ENCODE results near the gene CDC34.

Gene CDC34

DNA sequence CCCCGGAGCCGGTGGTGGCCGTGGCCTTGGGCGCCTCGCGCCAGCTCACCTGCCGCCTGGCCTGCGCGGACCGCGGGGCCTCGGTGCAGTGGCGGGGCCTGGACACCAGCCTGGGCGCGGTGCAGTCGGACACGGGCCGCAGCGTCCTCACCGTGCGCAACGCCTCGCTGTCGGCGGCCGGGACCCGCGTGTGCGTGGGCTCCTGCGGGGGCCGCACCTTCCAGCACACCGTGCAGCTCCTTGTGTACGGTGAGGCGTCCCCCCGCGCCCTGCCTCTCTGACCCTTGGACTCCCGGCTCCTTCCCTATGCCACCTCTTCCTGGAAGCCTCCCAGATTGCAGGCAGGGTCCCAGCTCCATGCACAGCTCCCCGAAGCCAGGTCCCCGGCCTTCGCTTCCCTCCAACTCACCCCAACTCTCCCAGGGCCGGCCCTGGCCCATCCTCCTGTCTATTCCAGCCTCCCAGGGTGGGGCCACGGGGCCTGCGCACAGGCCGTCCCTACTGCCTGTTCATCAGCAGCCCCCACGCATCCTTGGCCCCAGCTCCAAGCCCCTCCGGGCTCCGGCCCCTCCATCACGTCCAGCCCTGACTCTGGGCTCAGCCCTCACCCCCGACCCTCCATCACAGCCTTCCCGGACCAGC is 33.6 kb upstream of the CDC34 start:
- DNase-seq: no peak

DNA sequence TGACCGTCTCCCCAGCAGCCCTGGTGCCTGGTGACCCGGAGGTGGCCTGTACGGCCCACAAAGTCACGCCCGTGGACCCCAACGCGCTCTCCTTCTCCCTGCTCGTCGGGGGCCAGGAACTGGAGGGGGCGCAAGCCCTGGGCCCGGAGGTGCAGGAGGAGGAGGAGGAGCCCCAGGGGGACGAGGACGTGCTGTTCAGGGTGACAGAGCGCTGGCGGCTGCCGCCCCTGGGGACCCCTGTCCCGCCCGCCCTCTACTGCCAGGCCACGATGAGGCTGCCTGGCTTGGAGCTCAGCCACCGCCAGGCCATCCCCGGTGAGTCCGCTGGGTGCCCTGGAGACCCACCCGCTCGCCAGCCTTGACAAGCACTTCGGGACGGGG is 33.1 kb upstream of the CDC34 start:
- DNase-seq: no peak

- no peak for DNase-seq
Measured at GRCh38 chr19:498977-499623, 32.5 kb upstream of the CDC34 start.

DNA sequence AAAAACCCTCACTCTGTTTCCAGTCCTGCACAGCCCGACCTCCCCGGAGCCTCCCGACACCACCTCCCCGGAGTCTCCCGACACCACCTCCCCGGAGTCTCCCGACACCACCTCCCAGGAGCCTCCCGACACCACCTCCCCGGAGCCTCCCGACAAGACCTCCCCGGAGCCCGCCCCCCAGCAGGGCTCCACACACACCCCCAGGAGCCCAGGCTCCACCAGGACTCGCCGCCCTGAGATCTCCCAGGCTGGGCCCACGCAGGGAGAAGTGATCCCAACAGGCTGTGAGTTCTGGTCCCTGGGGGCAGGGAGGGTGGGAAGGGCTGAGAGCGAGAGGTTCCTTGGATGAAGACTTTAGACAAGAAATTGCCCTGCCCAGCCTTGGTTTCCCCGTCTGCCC is 29.9 kb upstream of the CDC34 start:
- DNase-seq: no peak

DNA sequence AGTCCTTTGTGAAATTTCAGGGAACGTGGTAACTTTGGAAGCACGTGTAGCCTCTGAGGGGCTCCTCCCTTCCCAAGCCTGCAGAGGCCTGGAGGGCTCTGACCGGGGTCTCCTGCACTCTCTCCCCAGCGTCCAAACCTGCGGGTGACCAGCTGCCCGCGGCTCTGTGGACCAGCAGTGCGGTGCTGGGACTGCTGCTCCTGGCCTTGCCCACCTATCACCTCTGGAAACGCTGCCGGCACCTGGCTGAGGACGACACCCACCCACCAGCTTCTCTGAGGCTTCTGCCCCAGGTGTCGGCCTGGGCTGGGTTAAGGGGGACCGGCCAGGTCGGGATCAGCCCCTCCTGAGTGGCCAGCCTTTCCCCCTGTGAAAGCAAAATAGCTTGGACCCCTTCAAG is 26.9 kb upstream of the CDC34 start:
- no peak for DNase-seq

DNA sequence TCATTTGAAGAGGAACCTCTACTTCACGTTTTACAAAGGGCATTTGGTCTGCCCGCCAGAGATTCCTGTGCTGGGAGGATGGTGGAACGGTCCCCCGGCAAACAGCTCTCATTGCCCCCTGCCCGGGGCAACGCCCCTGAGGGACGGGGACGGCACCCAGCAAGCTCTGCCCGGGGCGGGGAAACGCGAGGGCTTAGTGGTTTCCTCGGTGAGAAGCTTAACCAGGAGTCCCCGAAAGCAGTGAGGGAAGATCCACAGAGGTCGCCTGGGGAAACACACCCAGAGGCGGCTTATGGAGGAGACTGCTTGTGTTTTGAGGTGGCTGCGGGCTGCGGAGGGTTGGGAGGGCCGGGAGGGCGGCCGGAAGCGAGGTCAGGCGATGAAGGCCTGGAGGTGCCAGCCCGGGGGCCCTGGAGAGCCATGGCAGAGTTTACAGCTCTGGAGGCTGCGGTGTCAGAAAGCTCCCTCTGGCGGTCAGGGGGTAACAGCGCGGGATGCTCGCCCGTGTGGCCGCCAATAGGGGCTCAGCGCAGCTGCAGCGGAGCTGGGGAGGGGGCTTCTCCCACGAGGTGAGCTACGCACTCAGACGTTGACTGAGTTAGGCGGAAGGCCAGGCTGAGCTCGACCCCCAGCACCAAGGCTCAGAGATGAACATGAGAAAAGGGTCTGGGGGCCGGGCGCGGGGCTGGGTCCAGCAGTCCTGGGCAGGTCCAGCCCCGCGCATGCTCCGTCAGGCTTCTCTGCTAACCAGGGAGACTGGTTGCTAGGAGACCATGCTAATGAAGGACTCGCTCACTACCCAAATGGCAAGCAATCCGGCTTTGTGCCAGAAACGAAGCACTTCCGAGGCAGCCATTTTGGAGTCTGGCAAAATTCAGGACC is 24.9 kb upstream of the CDC34 start:
- peak; percentile 99 for DNase-seq

GRCh38 chr19:507286-508203 is 24.0 kb upstream of the CDC34 start, which contains the start of gene TPGS1:
TSS of gene TPGS1 (plus strand) at chr19:507497. CDS start at chr19:507507, 10 bp downstream.
- peak; percentile 86 for DNase-seq

GRCh38 chr19:508204-509150 is 23.1 kb upstream of the CDC34 start:
- no peak for DNase-seq

- DNase-seq: peak; percentile 94
Measured at GRCh38 chr19:510606-511100, 20.9 kb upstream of the CDC34 start.

DNA sequence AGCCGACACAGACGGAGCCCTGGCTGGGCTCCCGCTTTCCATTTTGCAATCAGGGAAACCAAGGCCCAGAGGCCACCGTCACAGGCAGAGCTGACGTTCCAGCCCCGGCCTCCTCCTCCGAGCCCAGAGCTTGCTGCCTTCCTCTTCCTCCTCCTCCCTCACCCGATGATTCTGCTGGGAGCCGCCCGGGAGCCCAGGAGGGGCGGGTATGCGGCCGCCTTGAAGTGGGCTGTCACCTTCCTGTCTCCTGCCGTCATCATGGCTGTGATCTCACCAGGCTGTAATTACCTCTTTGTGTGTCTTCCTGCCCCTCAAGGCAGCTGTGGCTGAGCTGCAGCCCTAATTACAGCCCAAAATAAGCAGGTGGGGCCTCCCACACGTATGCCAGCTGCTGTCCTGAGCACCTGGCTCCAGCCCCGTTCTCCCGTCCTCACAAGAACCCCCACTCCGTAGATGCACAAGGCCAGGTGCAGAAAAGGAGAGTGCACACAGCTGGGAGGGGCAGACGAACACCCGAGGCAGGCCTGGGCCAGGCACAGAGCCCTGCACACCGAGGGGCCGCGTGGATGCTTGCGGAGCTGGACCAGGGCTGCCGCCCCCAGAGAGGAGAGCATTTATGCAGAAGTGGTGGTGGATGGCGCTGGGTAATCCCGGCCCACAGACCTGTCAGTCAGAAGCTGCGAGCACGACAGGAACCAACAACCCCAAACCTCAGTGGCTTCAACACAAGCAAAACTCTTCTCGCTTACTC is 20.3 kb upstream of the CDC34 start:
- peak; percentile 94 for DNase-seq

DNA sequence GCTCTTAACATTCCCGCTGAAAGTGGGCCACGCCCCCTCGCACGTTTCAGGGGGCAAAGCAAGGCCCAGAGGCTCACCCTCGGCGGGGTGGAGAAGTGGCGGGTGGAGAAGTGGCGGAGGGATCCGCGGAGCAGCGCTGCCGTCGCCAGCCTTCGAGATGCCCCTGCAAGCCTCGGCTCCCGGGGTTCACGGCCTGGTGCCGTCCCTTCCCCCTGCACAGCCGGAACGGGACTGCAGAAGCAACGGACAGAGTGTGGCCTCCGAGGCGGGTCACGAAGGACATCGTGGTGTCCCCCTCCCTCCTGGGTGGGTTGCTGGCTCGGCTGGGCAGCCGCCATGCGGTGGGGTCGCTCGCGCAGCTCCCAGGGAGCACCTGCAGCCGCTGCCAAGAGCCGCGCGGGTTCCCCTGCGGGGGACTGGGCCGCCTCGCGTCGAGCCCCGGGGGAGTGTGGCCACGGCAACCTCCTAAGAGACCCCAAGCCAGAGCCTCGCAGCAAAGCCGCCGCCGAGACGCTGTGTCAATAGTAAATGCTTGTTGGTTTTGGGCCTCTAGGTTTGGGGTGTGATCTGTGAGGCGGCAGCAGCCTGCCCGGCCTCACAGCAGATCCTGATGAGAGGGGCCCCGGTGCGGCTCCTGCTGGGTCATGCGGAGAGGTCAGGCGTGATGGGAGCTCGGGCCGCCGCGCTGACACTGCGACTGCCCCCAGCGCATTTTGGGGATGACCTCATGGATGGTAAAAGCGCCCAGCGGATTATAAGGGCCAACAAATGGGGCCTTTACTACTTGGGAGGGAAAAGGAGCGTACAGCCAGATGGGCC is 18.8 kb upstream of the CDC34 start:
- no peak for DNase-seq

GRCh38 chr19:513368-514165 is 18.0 kb upstream of the CDC34 start:
- no peak for DNase-seq

GRCh38 chr19:514166-514663 is 17.3 kb upstream of the CDC34 start:
- no peak for DNase-seq

DNA sequence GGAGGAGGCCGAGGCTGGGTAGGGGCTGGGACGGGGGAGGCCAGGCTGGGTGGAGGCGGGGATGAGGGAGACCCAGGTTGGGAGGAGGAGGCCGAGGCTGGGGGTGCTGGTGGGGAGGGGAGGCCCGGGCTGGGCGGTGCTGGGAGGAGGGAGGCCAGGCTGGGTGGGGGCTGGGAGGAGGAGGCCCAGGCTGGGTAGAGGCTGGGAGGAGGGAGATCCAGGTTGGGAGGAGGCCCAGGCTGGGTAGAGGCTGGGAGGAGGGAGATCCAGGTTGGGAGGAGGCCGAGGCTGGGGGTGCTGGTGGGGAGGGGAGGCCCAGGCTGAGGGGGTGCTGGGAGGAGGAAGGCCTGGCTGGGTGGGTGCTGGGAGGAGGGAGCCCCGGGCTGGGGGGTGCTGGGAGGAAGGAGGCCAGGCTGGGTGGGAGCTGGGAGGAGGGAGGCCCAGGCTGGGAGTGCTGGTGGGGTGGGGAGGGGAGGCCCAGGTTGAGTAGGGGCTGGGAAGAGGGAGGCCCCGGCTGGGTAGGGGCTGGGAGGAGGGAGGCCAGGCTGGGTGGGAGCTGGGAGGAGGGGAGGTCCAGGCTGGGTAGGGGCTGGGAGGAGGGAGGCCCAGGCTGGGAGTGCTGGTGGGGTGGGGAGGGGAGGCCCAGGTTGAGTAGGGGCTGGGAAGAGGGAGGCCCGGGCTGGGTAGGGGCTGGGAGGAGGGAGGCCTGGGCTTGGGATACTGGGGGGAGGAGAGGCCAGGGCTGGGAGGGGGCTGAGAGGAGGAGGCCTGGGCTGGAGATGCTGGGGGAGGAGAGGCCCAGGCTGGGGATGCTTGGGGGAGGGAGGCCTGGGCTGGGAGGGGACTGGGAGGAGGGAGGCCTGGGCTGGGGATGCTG is 13.6 kb upstream of the CDC34 start:
- DNase-seq: no peak

DNA sequence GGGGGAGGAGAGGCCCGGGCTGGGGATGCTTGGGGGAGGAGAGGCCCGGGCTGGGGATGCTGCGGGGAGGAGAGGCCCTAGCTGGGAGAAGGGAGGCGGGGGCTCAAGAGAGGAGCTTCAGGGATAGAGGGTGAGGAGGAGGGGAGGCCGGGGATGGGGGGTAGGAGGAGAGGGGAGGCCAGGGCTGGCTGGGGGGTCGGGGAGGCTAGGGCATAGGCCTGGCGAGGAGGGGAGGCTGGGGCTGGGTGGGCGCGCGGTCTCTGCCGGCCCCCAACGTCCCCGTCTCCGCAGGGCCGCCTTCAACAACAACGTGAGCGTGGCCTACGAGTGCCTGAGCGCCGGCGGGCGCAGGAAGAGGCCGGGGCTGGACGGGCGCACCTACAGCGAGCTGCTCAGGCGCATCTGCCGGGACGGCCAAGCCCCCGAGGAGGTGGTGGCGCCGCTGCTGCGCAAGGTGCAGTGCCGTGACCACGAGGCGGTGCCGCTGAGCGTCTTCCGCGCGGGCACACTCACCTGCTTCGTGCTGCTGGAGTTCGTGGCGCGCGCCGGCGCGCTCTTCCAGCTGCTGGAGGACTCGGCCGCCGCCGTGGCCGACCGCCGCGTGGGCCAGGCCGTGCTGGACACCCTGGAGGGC is 12.8 kb upstream of the CDC34 start:
- no peak for DNase-seq

DNA sequence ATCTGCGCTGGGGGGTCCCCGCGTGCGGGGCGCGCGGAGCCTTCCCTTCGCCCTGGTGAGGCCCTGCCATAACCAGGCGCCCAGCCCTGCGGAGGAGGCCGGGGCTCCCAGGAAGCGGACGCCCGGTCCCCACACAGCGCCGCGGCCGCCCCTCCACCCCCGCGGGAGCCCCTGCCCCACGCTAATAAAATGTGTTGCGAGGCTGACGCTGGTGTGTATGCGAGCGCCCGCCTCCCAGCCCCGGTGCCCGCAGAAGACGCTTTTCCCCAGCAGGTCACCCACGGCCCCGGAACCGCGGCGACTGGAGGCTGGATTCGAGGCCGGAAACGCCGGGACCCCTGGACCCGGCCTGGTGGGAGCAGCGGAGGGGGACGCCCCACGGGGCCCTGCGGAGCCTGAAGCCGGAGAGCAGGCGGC is 12.1 kb upstream of the CDC34 start:
- DNase-seq: no peak

GRCh38 chr19:522726-523125 is 8.8 kb upstream of the CDC34 start:
- no peak for DNase-seq

Data from RPMI8226 (cell line).